ENCODE data around the gene DEPDC1B. TPM values are rescaled to one million over a fixed set of nuclear protein-coding genes. Genes with fewer than 3 reads are reported as not detected.
"Not testable (repeated sequence)": the region's sequence is repeated elsewhere in the genome, so short reads cannot be mapped to it uniquely, and the experiment has no call there.

DEPDC1B gene
- total RNA-seq, 1 donor from 2014 or later: 2.4 TPM

DNA sequence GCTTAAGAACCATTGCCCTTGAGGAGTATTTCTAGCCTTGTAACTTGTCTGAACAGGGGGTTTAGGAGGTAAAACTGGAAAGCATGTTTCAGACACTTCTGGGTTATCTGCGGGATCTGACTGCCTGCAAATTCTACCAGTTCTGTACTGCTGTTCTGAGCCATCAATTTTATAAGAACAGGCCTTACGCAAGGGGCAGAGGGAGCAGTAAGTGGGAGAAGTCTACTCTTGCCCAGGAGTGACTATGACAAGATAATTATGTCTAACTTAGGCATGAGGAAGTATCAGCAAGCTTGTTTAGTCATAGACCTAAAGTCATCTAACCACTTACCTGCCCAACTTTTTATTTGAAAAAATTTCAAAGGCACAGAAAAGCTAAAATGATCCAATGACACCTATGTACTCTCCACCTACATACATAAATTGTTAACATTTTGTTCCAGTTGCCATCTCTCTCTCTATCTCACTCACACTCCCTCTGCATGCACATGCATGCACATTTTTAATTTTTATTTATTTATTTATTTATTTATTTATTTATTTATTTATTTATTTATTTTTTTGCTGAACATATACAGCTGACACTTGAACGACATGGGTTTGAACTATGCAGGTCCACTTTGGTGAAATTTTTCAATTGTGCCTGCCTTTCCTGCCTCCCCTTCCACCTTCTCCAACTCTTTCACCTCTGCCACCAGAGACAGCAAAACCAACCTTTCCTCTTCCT is 18.4 kb upstream of the DEPDC1B start:
- intact Hi-C loops (cut with DNase I): no loop called here
- H3K9me3 ChIP-seq: no peaks in the 10 kb centered on the region
- no peak overlapping the region for H3K27ac ChIP-seq
- TF ChIP-seq, protein P1, sequence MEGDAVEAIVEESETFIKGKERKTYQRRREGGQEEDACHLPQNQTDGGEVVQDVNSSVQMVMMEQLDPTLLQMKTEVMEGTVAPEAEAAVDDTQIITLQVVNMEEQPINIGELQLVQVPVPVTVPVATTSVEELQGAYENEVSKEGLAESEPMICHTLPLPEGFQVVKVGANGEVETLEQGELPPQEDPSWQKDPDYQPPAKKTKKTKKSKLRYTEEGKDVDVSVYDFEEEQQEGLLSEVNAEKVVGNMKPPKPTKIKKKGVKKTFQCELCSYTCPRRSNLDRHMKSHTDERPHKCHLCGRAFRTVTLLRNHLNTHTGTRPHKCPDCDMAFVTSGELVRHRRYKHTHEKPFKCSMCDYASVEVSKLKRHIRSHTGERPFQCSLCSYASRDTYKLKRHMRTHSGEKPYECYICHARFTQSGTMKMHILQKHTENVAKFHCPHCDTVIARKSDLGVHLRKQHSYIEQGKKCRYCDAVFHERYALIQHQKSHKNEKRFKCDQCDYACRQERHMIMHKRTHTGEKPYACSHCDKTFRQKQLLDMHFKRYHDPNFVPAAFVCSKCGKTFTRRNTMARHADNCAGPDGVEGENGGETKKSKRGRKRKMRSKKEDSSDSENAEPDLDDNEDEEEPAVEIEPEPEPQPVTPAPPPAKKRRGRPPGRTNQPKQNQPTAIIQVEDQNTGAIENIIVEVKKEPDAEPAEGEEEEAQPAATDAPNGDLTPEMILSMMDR (IDR thresholded peaks at IDR 0.05): no peak
- no peaks in the 10 kb centered on the region for H3K27me3 ChIP-seq
- no peak for DNase-seq (ENCODE audit: low spot score in 2 of 2)
- H3K4me3 ChIP-seq: no peak overlapping the region
- H3K36me3 ChIP-seq: no peaks in the 10 kb centered on the region
- H3K4me1 ChIP-seq: no peaks in the 10 kb centered on the region

DNA sequence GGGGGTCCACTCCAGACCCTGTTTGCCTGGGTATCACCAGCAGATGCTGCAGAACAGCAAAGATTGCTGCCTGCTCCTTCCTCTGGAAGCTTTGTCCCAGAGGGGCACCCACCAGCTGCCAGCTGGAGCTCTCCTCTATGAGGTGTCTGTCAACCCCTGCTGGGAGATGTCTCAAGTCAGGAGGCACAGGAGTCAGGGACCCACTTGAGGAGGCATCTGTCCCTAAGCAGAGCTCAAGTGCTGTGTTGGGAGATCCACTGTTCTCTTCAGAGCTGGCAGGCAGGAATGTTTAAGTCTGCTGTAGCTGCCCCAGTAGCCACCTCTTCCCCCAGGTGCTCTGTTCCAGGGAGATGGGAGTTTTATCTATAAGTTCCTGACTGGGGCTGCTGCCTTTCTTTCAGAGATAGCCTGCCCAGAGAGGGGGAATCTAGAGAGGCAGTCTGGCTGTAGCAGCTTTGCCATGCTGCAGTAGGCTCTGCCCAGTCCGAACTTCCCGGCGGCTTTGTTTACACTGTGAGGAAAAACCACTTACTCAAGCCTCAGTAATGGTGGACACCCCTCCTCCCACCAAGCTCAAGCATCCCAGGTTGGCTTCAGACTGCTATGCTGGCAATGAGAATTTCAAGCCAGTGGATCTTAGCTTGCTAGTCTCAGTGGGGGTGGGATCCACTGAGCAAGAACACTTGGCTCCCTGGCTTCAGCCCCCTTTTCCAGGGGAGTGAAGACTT is 15.4 kb upstream of the DEPDC1B start:
- not testable (repeated sequence) for H3K27me3 ChIP-seq

DNA sequence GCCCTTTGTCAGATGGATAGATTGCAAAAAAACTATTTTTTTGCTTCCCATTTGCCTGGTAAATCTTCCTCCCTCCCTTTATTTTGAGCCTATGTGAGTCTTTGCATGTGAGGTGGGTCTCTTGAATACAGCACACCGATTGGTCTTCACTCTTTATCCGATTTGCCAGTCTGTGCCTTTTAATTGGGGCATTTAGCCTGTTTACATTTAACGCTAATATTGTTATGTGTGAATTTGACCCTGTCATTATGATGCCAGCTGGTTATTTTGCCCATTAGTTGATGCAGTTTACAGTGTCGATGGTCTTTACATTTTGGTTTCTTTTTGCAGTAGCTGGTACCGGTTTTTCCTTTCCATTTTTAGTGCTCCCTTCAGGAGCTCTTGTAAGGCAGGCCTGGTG is 13.0 kb upstream of the DEPDC1B start:
- intact Hi-C loops (cut with DNase I): no loop called here
- Histone ChIP-seq H3K4me3 (no peak overlapping the region), H3K36me3 (no peaks in the 10 kb centered on the region), H3K9me3 (no peaks in the 10 kb centered on the region), H3K4me1 (no peaks in the 10 kb centered on the region), H3K27me3 (no peaks in the 10 kb centered on the region), H3K27ac (no peak overlapping the region)
- DNase-seq (ENCODE audit: low spot score in 2 of 2): no peak
- TF ChIP-seq, protein P1 (IDR thresholded peaks at IDR 0.05): no peak

More for the DNA sequence above, 15.4 kb upstream of the DEPDC1B start:
- H3K4me1 ChIP-seq; intact Hi-C loops (cut with DNase I); H3K4me3 ChIP-seq; DNase-seq (ENCODE audit: low spot score in 2 of 2); H3K27ac ChIP-seq; H3K36me3 ChIP-seq; H3K9me3 ChIP-seq: not testable (repeated sequence)

DNA sequence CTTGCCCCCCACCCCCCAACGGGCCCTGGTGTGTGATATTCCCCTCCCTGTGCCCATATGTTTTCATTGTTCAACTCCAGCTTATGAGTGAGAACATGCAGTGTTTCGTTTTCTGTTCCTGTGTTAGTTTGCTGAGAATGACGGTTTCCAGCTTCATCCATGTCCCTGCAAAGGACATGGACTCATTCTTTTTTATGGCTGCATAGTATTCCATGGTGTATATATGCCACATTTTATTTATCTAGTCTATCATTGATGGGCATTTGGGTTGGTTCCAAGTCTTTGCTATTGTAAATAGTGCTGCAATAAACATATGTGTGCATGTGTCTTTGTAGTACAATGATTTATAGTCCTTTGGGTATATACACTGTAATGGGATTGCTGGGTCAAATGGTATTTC is 11.9 kb upstream of the DEPDC1B start:
- intact Hi-C loops (cut with DNase I); H3K27me3 ChIP-seq; H3K27ac ChIP-seq; H3K9me3 ChIP-seq; H3K4me1 ChIP-seq; H3K4me3 ChIP-seq; DNase-seq (ENCODE audit: low spot score in 2 of 2); H3K36me3 ChIP-seq: not testable (repeated sequence)

DNA sequence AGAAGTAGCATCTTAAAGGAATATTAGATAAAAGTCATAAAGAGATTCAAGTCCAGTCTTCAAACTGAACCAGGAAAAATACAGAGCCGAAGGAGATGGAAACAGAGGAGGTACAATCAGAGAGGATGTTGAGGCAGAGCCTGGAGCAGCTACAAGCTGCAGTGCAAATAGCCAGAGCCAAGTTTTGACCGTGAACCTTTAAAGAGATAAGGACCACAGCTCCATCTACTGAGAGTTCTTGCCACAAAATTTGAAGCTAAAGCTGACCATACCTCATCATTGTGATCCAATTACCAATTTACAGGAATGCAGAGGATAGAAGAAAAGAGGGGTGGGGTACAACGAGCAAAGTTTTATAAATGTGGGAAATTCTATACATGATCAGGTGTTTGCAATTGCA is 10.4 kb upstream of the DEPDC1B start:
- Histone ChIP-seq H3K9me3 (no peaks in the 10 kb centered on the region), H3K27me3 (no peaks in the 10 kb centered on the region), H3K4me3 (no peak overlapping the region), H3K4me1 (no peaks in the 10 kb centered on the region), H3K36me3 (no peaks in the 10 kb centered on the region), H3K27ac (no peak overlapping the region)
- DNase-seq (ENCODE audit: low spot score in 2 of 2): no peak
- TF ChIP-seq, protein P1 (IDR thresholded peaks at IDR 0.05): no peak
- intact Hi-C loops (cut with DNase I): no loop called here

DNA sequence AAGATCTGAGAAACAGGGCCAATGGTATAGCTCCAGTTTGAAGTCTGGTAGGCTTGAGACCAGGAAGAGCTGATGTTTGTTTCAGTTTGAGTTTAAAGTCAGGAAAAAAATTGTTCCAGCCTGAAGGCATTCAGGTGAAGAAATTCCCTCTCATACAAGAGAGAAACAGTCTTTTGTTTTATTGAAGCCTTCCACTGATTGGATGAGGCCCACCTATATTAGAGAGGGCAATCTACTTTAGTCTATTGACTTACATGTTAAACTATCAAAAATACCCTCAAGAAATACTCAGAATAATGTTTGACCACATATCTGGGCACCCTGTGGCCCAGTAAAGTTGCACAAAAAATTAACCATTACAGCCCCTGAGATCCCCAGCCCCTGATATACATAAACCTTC is 5.2 kb upstream of the DEPDC1B start:
- Histone ChIP-seq H3K9me3 (no peaks in the 10 kb centered on the region), H3K4me1 (peaks cover 0 to 10% of the 10 kb centered on the region in 2 donors), H3K4me3 (no peak overlapping the region), H3K27ac (no peak overlapping the region), H3K27me3 (no peaks in the 10 kb centered on the region), H3K36me3 (no peaks in the 10 kb centered on the region)
- TF ChIP-seq, protein P1 (IDR thresholded peaks at IDR 0.05): no peak
- intact Hi-C loops (cut with DNase I): no loop called here
- no peak for DNase-seq (ENCODE audit: low spot score in 2 of 2)
